ENCODE measurements around the gene BTBD18. TPM values are rescaled to one million over a fixed set of nuclear protein-coding genes. Genes with fewer than 3 reads are reported as not detected.

The BTBD18 gene, protein sequence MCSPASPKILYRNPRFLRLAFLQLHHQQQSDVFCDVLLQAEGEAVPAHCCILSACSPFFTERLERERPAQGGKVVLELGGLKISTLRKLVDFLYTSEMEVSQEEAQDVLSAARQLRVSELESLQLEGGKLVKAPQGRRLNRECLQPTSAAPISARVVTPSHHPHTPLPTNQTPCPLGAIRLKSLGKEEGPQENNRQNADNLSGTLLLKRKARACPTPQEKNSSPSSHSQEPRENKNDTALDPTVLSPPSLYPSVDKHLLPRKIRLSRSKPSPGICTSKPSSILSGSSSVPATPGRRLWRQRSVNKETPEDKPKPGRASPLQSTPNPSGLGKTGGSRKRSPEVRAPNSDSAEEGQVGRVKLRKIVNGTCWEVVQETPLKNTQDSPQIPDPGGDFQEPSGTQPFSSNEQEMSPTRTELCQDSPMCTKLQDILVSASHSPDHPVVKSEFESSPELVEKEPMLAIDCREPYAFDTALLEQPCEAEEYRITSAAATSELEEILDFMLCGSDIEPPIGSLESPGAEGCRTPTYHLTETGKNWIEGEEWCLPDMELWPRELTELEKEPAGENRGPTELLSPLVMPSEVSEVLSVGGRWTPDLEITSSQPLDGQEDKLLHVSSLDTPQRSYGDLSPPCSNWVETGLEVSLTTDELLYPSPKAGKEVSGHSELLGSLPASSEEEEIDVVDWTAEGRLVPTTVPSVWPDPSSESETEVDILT
- not detected for total RNA-seq

DNA sequence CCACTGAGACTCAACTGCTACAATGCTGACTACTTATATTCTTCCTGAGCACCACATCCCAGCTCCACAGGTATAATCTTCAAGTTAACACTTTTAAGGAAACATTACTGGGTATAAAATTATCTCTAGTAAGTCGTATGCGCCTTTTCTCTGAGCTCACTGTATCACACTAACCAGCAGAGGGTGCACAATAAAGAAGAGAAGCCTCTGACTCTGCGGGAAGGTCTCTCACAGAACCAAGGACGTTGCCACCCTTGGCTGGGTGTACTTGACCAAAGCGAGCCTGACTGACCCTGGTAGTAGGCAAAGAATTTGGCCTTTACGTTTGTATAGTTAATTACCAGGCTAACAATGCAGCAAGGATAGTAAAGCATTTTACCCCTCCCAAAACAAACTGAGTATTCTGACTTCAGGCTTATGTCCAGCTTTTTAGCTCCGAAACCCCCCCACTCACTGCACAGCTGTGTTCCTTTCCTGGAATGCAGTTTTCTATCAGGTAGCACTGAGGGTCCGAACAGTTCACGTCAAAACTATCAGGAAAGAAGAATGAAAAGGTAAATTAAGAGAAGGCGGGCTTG is at the start of gene BTBD18:
TSS of gene BTBD18 (minus strand) at position 144 of the 578 bp plus-strand sequence. CDS start 631 bp downstream, outside the sequence.
- TF ChIP-seq, protein P1, sequence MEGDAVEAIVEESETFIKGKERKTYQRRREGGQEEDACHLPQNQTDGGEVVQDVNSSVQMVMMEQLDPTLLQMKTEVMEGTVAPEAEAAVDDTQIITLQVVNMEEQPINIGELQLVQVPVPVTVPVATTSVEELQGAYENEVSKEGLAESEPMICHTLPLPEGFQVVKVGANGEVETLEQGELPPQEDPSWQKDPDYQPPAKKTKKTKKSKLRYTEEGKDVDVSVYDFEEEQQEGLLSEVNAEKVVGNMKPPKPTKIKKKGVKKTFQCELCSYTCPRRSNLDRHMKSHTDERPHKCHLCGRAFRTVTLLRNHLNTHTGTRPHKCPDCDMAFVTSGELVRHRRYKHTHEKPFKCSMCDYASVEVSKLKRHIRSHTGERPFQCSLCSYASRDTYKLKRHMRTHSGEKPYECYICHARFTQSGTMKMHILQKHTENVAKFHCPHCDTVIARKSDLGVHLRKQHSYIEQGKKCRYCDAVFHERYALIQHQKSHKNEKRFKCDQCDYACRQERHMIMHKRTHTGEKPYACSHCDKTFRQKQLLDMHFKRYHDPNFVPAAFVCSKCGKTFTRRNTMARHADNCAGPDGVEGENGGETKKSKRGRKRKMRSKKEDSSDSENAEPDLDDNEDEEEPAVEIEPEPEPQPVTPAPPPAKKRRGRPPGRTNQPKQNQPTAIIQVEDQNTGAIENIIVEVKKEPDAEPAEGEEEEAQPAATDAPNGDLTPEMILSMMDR (IDR thresholded peaks at IDR 0.05; ENCODE audit: low read depth), result no peak

DNA sequence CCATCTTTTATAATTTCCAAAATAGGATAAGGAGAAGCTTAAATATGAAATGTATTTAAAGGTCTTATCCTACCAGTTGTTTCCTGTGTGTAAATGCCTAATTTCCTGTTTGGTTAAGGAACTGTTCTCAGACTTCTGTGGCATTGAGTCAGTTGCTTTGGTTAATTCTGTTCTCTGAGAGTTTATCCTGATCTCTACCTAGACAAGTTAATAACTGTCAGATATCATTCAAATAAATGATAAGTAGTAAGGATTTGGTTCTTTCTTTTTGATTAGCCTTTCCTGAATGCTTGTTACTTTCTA is 49.5 kb upstream of the BTBD18 start:
- TF ChIP-seq, protein P1 (IDR thresholded peaks at IDR 0.05; ENCODE audit: low read depth), result no peak

DNA sequence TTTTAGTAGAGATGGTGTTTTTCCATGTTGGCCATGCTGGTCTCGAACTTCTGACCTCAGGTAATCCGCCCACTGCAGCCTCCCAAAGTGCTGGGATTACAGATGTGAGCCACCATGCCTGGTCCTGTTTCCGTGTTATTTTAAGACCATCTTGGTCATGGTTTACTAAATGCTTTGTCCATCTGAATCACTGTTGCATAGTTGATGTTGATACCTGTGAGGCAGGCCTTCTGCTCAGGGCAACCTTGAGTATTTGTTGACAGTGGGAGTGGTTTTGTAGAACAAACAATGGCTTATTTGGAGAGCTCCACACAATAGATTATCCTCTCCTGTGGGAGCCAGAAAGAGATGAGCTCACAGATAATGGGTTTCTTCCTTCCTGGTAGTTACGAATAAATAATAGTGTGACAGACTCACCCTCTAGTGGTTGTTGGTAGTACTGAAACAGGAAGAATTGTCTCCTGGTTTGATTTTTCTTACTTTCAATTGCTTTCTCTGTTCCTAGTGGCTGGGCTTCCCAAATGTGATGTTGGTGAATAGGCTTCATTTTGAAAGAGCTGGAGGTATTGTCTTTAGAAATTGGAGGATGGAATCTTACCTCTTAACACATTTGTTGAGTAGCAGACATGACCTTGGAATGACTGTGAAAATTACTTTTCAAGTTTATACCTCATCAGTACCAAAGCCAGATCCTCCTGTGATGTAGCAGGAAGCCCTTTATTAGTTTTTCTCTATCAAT is 49.0 kb upstream of the BTBD18 start:
- TF ChIP-seq, protein P1 (IDR thresholded peaks at IDR 0.05; ENCODE audit: low read depth), result no peak

DNA sequence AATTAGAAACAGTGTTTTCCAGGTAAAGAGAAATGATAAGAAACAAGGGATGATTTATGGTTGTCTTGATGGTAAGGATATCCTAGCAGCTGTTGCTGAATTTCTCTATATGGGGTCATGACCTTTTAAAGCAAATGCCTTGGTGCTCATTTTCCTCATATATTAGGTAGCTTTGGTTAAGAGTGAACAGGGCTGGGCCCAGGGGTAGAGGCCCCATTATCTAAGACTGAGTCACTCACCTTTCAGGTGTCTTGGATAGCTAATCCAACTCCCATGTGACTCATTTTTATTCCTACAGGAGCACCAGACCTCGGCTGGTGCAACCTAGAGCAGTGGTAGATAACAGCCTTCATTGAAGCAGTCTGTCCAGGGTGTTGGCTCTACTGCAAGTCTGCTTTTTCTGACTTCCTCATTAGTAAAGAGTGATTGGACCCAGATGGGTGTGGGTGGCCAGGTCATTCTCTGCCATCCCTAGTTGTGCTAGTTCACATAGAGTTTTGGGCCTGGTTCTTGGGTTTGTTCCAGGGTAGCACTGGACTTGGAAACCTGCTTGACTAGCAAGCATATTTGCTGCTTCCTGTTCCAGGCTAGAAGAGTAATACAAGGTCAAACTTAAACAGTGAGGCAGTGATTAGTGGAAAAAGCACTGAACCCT is 47.4 kb upstream of the BTBD18 start:
- TF ChIP-seq, protein P1 (IDR thresholded peaks at IDR 0.05; ENCODE audit: low read depth), result no peak

DNA sequence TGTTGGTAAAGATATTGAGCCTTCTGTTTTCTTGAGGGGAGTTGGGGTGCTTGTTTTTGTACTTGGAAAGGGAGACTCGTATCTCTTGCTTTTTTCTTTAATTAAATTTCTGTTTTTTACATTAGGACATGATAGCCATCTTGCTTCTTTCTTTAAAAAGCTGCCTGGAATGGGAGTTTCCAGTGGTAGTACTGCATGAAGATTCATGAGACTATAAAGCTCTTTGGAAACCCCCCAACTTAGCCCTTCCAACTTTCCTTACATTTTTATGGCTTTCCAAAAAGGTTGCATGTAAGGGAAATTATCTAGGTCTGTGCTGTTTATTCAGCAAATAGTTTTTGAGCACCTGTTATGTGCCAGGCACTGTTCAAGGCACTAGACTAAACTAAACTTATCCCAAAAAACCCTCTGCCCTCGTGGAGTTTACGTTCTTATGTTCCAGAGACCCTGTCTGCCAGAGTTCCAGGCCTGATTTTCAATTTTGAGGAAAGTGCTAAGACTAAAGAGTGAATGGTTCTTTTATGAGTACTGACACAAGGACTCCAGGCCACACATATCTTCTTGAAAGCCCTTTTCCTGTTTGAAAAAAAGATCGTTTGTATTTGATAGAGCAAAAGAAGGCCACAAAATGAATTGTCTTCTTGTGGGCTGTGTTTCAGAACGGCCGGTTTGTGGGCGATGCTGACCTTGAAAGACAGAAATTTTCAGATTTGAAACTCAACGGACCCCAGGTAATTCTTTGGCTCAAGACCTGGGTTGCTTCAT is 41.9 kb upstream of the BTBD18 start:
- TF ChIP-seq, protein P1 (IDR thresholded peaks at IDR 0.05; ENCODE audit: low read depth), result no peak

DNA sequence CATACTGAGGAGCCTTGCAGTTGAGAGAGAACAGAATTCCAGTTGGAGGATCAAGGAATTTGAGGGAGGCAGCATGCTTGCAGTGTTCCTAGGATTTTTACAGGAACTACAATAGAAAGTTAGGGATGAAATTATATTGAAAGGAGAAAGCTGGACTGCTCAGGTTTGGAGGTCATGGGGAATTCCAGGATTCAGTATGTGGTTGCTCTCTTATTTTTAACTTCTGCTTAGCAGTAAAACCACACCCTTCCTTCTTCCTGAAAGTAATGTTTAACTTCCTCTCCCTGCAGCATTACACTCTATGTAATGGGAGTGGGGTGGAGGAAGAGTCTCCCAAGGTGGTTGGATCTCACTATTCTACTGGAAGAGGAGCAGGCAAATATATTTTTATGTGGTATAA is 41.3 kb upstream of the BTBD18 start:
- TF ChIP-seq, protein P1 (IDR thresholded peaks at IDR 0.05; ENCODE audit: low read depth), result no peak
